ENCODE measurements around the gene FRYL.

- TF ChIP-seq TAF1 (IDR thresholded peaks at IDR 0.05; ENCODE audit: low read depth) (no peak), EP300 (IDR thresholded peaks at IDR 0.05; ENCODE audit: borderline replicate concordance) (no peak), MAX (IDR thresholded peaks at IDR 0.05) (no peak), CREB1 (IDR thresholded peaks at IDR 0.05; ENCODE audit: low read depth) (no peak), REST (IDR thresholded peaks at IDR 0.05; ENCODE audit: low read depth) (no peak), CEBPB (IDR thresholded peaks at IDR 0.05) (no peak), ZBTB7A (IDR thresholded peaks at IDR 0.05; ENCODE audit: low read depth) (no peak), RAD21 (IDR thresholded peaks at IDR 0.05; ENCODE audit: low read depth) (no peak)
Measured at GRCh38 chr4:48526406-48526805, 253.7 kb downstream of the FRYL start.
